ENCODE measurements around the gene ACLY. TPM values are rescaled to one million over a fixed set of nuclear protein-coding genes. Genes with fewer than 3 reads are reported as not detected.

Gene ACLY
- total and polyA plus RNA-seq, 2 experiments from 2014 or later, result 119 to 439 TPM

GRCh38 chr17:41909088-41909487, 9.7 kb downstream of the ACLY start:
- TF ChIP-seq ETS1 (IDR thresholded peaks at IDR 0.05), result no peak
- TF ChIP-seq ZNF462 (CRISPR knock-in tag; IDR thresholded peaks at IDR 0.05), result no peak
- no peak for TF ChIP-seq EZH2 (IDR thresholded peaks at IDR 0.05; ENCODE audit: low read depth, unreplicated experiment)
- TF ChIP-seq REST (IDR thresholded peaks at IDR 0.05; ENCODE audit: unreplicated experiment), result no peak
- no peak for TF ChIP-seq ZNF114 (CRISPR knock-in tag; IDR thresholded peaks at IDR 0.05)
- TF ChIP-seq POLR2AphosphoS5 (IDR thresholded peaks at IDR 0.05; ENCODE audit: low read depth), result no peak
- TF ChIP-seq EZH2phosphoT487 (IDR thresholded peaks at IDR 0.05; ENCODE audit: unreplicated experiment), result no peak
- no peak for TF ChIP-seq ZNF331 (CRISPR knock-in tag; IDR thresholded peaks at IDR 0.05; ENCODE audit: low read depth)
- TF ChIP-seq NANOG (IDR thresholded peaks at IDR 0.05; ENCODE audit: borderline replicate concordance), result no peak
- no peak for TF ChIP-seq STAT1 (IDR thresholded peaks at IDR 0.05; ENCODE audit: unreplicated experiment)
- TF ChIP-seq CREB1 (CRISPR knock-in tag; IDR thresholded peaks at IDR 0.05; ENCODE audit: low read depth), result no peak
- TF ChIP-seq JUNB (IDR thresholded peaks at IDR 0.05; ENCODE audit: unreplicated experiment), result no peak
- no peak for TF ChIP-seq CTCF (conservative IDR thresholded peaks at IDR 0.05; ENCODE audit: low read depth in 2 of 2)
- Mint-ChIP-seq H3K36me3 (ENCODE audit: low read depth) (peaks cover 95% of the 10 kb centered on the region), H3K27me3 (ENCODE audit: insufficient read depth, low read depth, poor library complexity) (peaks cover 4% of the 10 kb centered on the region), H3K4me3 (no peak overlapping the region), H3K9me3 (no peaks in the 10 kb centered on the region), H3K4me1 (peaks cover 6% of the 10 kb centered on the region; the same call in 2 of the 3 replicates), H3K27ac (no peak overlapping the region)
- Histone ChIP-seq H3K9me2 (ENCODE audit: insufficient read depth) (no peaks in the 10 kb centered on the region), H3K27me3 (ENCODE audit: insufficient read depth) (no peaks in the 10 kb centered on the region), H3K4me2 (no peak overlapping the region), H2AFZ (no peak overlapping the region), H3K36me3 (ENCODE audit: insufficient read depth) (peaks cover 74% of the 10 kb centered on the region), H3K27ac (ENCODE audit: low read depth) (no peak overlapping the region), H3K4me3 (no peak overlapping the region), H3K79me2 (replicated peaks; ENCODE audit: insufficient read depth) (peaks cover 64% of the 10 kb centered on the region), H3K4me1 (ENCODE audit: insufficient read depth) (peaks cover 2% of the 10 kb centered on the region; the same call in 1 of the 2 replicates), H4K20me1 (replicated peaks; ENCODE audit: insufficient read depth) (peaks cover 66% of the 10 kb centered on the region), H3F3A (replicated peaks; ENCODE audit: low read depth) (peaks cover 36% of the 10 kb centered on the region)
- no peak for DNase-seq (ENCODE audit: low spot score)
- ATAC-seq, result no peak

All from GM23338 (cell line).